GM23338 (cell line): Measurements from ENCODE around the gene ADGRV1. TPM values are rescaled to one million over a fixed set of nuclear protein-coding genes. Genes with fewer than 3 reads are reported as not detected.
A peak's percentile ranks its signal among the peaks of the same experiment; 100 is the strongest.

ENCODE experiments used
- ATAC-seq: fragments of 200-7000 bp; cut with Tn5 transposase; 3 replicates; pipeline ENCODE4 v1.9.1; 2020
- DNase-seq: peaks from one replicate; pipeline ENCODE4 v3.0.0-alpha.2; 2015; ENCODE audit warnings: low spot score
- H2AFZ ChIP-seq: fragments of 200-600 bp; sonication (generic); 2 replicates; pipeline ENCODE4 v1.8.0; 2016; ENCODE audit warnings: antibody characterized with exemption, mild to moderate bottlenecking, moderate library complexity
- H3F3A ChIP-seq: fragments of 200-600 bp; sonication (generic); replicated peaks from 2 replicates; pipeline ENCODE4 v1.8.0; 2017; ENCODE audit warnings: antibody characterized with exemption, mixed run types, low read depth
- H3K27ac ChIP-seq: fragments of 200-600 bp; sonication (generic); 2 replicates; pipeline ENCODE4 v1.6.1; 2016; ENCODE audit warnings: low read depth
- H3K27me3 ChIP-seq: fragments of 200-600 bp; sonication (generic); 2 replicates; pipeline ENCODE4 v1.8.0; 2016; ENCODE audit warnings: mild to moderate bottlenecking, mixed run types, moderate library complexity; ENCODE audit not compliant: insufficient read depth
- H3K36me3 ChIP-seq: fragments of 200-600 bp; sonication (generic); 2 replicates; pipeline ENCODE4 v1.8.0; 2016; ENCODE audit warnings: mild to moderate bottlenecking; ENCODE audit not compliant: insufficient read depth
- H3K4me1 ChIP-seq: fragments of 200-600 bp; sonication (generic); 2 replicates; pipeline ENCODE4 v1.8.0; 2016; ENCODE audit warnings: mild to moderate bottlenecking, moderate library complexity; ENCODE audit not compliant: insufficient read depth
- H3K4me2 ChIP-seq: fragments of 200-600 bp; sonication (generic); 2 replicates; pipeline ENCODE4 v1.7.1; 2017; ENCODE audit warnings: mixed run types
- H3K4me3 ChIP-seq: fragments of 200-600 bp; sonication (generic); 2 replicates; pipeline ENCODE4 v1.6.1; 2016; ENCODE audit warnings: mixed run types
- H3K79me2 ChIP-seq: fragments of 200-600 bp; sonication (generic); replicated peaks from 2 replicates; pipeline ENCODE4 v1.8.0; 2017; ENCODE audit warnings: mild to moderate bottlenecking; ENCODE audit not compliant: insufficient read depth
- H3K9me2 ChIP-seq: fragments of 200-600 bp; sonication (generic); 2 replicates; pipeline ENCODE4 v1.8.0; 2017; ENCODE audit not compliant: insufficient read depth
- H4K20me1 ChIP-seq: fragments of 200-600 bp; sonication (generic); replicated peaks from 2 replicates; pipeline ENCODE4 v1.8.0; 2017; ENCODE audit warnings: mild to moderate bottlenecking; ENCODE audit not compliant: insufficient read depth
- H3K27ac Mint-ChIP-seq: 2 replicates; pipeline ENCODE4 v1.8.0; 2020; ENCODE audit warnings: inconsistent platforms, mild to moderate bottlenecking, moderate library complexity, mixed read lengths
- H3K27me3 Mint-ChIP-seq: 3 replicates; pipeline ENCODE4 v1.8.0; 2022; ENCODE audit warnings: low read depth, mild to moderate bottlenecking, moderate library complexity, mixed read lengths, inconsistent platforms; ENCODE audit not compliant: insufficient read depth, poor library complexity
- H3K36me3 Mint-ChIP-seq: 3 replicates; pipeline ENCODE4 v1.8.0; 2021; ENCODE audit warnings: low read depth, mild to moderate bottlenecking, inconsistent platforms, moderate library complexity, mixed read lengths
- H3K4me1 Mint-ChIP-seq: 3 replicates; pipeline ENCODE4 v1.8.0; 2020; ENCODE audit warnings: mild to moderate bottlenecking, inconsistent platforms, mixed read lengths
- H3K4me3 Mint-ChIP-seq: 3 replicates; pipeline ENCODE4 v1.8.0; 2021; ENCODE audit warnings: moderate library complexity, mild to moderate bottlenecking, inconsistent platforms, mixed read lengths
- H3K9me3 Mint-ChIP-seq: 3 replicates; pipeline ENCODE4 v1.8.0; 2020; ENCODE audit warnings: moderate library complexity, mild to moderate bottlenecking, inconsistent platforms, mixed read lengths
- CREB1 ChIP-seq: fragments of 250-450 bp; sonication (Bioruptor Pico); IDR thresholded peaks from 2 replicates; pipeline ENCODE4 v1.5.0; 2020; ENCODE audit warnings: low read depth, mild to moderate bottlenecking, moderate library complexity
- CTCF ChIP-seq, 2 experiments: fragments of 200-600 bp in 1 of 2; sonication (generic) in 1 of 2; conservative IDR thresholded peaks; 2 replicates each; pipeline versions ENCODE4 v1.5.1 to v1.6.1; 2016 to 2017; ENCODE audit warnings: antibody characterized with exemption in 2 of 2, low read depth in 2 of 2, mild to moderate bottlenecking in 2 of 2, moderate library complexity in 1 of 2
- EZH2 ChIP-seq: fragments of 200-600 bp; sonication (generic); IDR thresholded peaks from one replicate; pipeline ENCODE4 v1.8.0; 2017; ENCODE audit warnings: antibody characterized with exemption, mild to moderate bottlenecking, low read depth; ENCODE audit not compliant: unreplicated experiment
- EZH2phosphoT487 ChIP-seq: fragments of 200-600 bp; sonication (generic); IDR thresholded peaks from one replicate; pipeline ENCODE4 v1.8.1; 2018; ENCODE audit warnings: antibody characterized with exemption; ENCODE audit not compliant: unreplicated experiment
- NANOG ChIP-seq: IDR thresholded peaks from 2 replicates; pipeline ENCODE4 v1.6.1; 2016; ENCODE audit warnings: antibody characterized with exemption, borderline replicate concordance
- POLR2AphosphoS5 ChIP-seq: IDR thresholded peaks from 2 replicates; pipeline ENCODE4 v1.6.1; 2016; ENCODE audit warnings: antibody characterized with exemption, low read depth
- REST ChIP-seq: IDR thresholded peaks from one replicate; pipeline ENCODE4 v1.6.1; 2018; ENCODE audit warnings: antibody characterized with exemption; ENCODE audit not compliant: unreplicated experiment
- ZNF114 ChIP-seq: fragments of 250-450 bp; sonication (Bioruptor Pico); IDR thresholded peaks from 2 replicates; pipeline ENCODE4 v1.5.0; 2020; ENCODE audit warnings: mild to moderate bottlenecking, moderate library complexity
- ZNF331 ChIP-seq: fragments of 250-450 bp; sonication (Bioruptor Pico); IDR thresholded peaks from 2 replicates; pipeline ENCODE4 v1.5.0; 2020; ENCODE audit warnings: low read depth, mild to moderate bottlenecking, moderate library complexity
- ZNF462 ChIP-seq: fragments of 250-450 bp; sonication (Bioruptor Pico); IDR thresholded peaks from 2 replicates; pipeline ENCODE4 v1.5.0; 2020; ENCODE audit warnings: mild to moderate bottlenecking, moderate library complexity
- polyA plus RNA-seq: library from polyadenylated mRNA; unstranded; fragments of >200 nt; fragmentation: Nextera tagmentation; extraction: Ambion mirVana; gene quantifications from 2 replicates; pipeline ENCODE4 v1.2.1, GENCODE V29; 2016
- total RNA-seq: library from RNA; depleted of rRNA; stranded (reverse); fragments of >200 nt; shearing (Covaris generic); gene quantifications from 2 replicates; pipeline ENCODE4 v1.2.3, GENCODE V29; 2014

ADGRV1 gene
- total and polyA plus RNA-seq, 2 experiments from 2014 or later: 46.1 to 149 TPM

DNA sequence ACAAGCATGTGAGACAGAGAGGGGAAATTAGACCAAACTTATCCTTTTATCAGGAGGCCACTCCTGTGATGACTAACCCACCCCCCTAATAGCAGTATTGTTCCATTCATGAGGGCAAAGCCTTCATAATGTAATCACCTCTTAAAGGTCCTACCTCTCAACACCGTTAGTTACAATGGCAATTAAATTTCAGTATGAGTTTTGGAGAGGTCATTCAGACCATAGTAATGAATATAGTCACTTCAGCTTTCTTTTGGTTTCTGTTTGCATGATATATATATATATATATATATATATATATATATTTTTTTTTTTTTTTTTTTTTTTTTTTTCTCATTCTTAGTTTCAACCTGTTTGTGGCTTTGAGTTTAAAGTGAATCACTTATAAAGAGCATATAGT lies 10.5 kb downstream of the ADGRV1 start:
- H3K36me3 Mint-ChIP-seq: peaks cover 50% of the 10 kb centered on the region
- DNase-seq (no peak), ATAC-seq (no peak)
- Histone ChIP-seq H3K79me2 (peaks cover 97% of the 10 kb centered on the region), H3K36me3 (no peaks in the 10 kb centered on the region), H3K4me3 (no peak overlapping the region), H3K4me1 (peaks cover 57% of the 10 kb centered on the region), H3K4me2 (no peak overlapping the region), H3K27ac (no peak overlapping the region), H2AFZ (no peak overlapping the region), H3F3A (no peaks in the 10 kb centered on the region), H4K20me1 (peaks cover 38% of the 10 kb centered on the region), H3K9me2 (no peaks in the 10 kb centered on the region), H3K27me3 (no peaks in the 10 kb centered on the region)
- no peak overlapping the region for H3K4me3 Mint-ChIP-seq
- H3K27me3 Mint-ChIP-seq: no peaks in the 10 kb centered on the region
- no peak overlapping the region for H3K27ac Mint-ChIP-seq
- no peak for TF ChIP-seq POLR2AphosphoS5
- no peak for TF ChIP-seq CREB1
- no peak for TF ChIP-seq EZH2phosphoT487
- H3K4me1 Mint-ChIP-seq: peaks cover 38% of the 10 kb centered on the region
- H3K9me3 Mint-ChIP-seq: peaks cover 43% of the 10 kb centered on the region

- H3K9me2 ChIP-seq: no peaks in the 10 kb centered on the region
- no peaks in the 10 kb centered on the region for H3K36me3 ChIP-seq
- H3K4me2 ChIP-seq: 0 out of 2 replicates have a peak overlapping the region, but pooled peaks have one; percentile 17
- peaks cover 64% of the 10 kb centered on the region for H3K4me1 ChIP-seq
- Mint-ChIP-seq H3K27ac (no peak overlapping the region; the same call in 1 of the 2 replicates), H3K9me3 (peaks cover 43% of the 10 kb centered on the region), H3K36me3 (peaks cover 47% of the 10 kb centered on the region), H3K4me3 (no peak overlapping the region), H3K27me3 (peaks cover 1% of the 10 kb centered on the region), H3K4me1 (peaks cover 40% of the 10 kb centered on the region)
- H3K27ac ChIP-seq: no peak overlapping the region
- DNase-seq: no peak
- peaks cover 100% of the 10 kb centered on the region for H3K79me2 ChIP-seq
- no peaks in the 10 kb centered on the region for H3K27me3 ChIP-seq
- no peaks in the 10 kb centered on the region for H3F3A ChIP-seq
- H4K20me1 ChIP-seq: peaks cover 43% of the 10 kb centered on the region
- no peak overlapping the region for H3K4me3 ChIP-seq
- ATAC-seq: no peak
- no peak overlapping the region for H2AFZ ChIP-seq
- TF ChIP-seq ZNF114: no peak
- TF ChIP-seq CTCF (conservative IDR thresholded peaks at IDR 0.05; ENCODE audit: low read depth in 2 of 2): no peak
- TF ChIP-seq POLR2AphosphoS5: no peak
- TF ChIP-seq CREB1: no peak
- TF ChIP-seq ZNF331 (CRISPR knock-in tag): no peak
- no peak for TF ChIP-seq REST
- no peak for TF ChIP-seq EZH2
- no peak for TF ChIP-seq EZH2phosphoT487
- no peak for TF ChIP-seq ZNF462 (CRISPR knock-in tag)
- no peak for TF ChIP-seq NANOG
These were observed 11.4 kb downstream of the ADGRV1 start for GRCh38 chr5:90570034-90570433.
